Right renal pelvis (tissue), 4 donors: Measurements from ENCODE around the gene GPX2. TPM values are rescaled to one million over a fixed set of nuclear protein-coding genes. Genes with fewer than 3 reads are reported as not detected.

ENCODE experiments used
- DNase-seq, 4 donors: peaks; one replicate each; pipeline ENCODE4 v3.0.0-alpha.2; 2013; ENCODE audit warnings: low read depth in 4 of 4, low spot score in 3 of 4, missing footprints in 1 of 4
- polyA plus RNA-seq, 4 donors: library from polyadenylated mRNA; unstranded; fragments of 120-200 nt; gene quantifications; one replicate each; pipeline ENCODE4 v1.2.1, GENCODE V29; 2013; ENCODE audit not compliant: insufficient read length in 4 of 4

Gene GPX2
- polyA plus RNA-seq, 4 donors: 0.55 to 2.5 (median 1.1) TPM

- DNase-seq: no peak
Observed at GRCh38 chr14:64943556-64943955, 1.0 kb upstream of the GPX2 start.

DNA sequence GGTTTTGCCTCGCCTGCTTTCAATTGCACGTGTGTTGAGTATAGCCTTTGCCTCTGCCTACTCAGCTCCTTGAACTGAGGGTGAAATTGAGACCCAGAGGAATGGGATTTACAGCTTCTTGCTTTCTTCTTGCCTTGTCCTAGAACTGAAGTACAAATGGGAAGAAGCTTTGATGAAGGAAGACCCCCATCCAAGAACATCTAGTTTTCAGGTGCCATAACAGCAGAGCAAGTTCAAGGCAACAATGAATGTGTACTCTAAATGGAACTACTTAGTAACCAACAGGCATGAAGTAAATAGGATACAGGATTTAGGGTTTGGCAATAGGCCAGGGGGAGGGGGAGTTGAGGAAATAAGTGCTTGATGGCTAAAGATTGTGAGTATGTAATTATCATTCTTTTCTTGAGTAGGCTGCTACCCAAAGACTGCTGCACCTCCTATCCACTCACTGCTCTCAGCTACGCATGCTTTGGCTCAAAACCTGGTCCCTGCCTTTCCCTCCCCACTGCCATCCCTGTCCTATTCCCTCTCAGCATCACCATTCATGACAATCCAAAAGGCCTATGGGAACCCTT, 2.1 kb downstream of the GPX2 start:
- DNase-seq: no peak

GRCh38 chr14:64939817-64940190, 2.7 kb downstream of the GPX2 start:
- DNase-seq: no peak

- DNase-seq: no peak
Observed at GRCh38 chr14:64938972-64939816, 3.4 kb downstream of the GPX2 start.

- DNase-seq: no peak
Observed at GRCh38 chr14:64937821-64938193, 4.7 kb downstream of the GPX2 start.

DNA sequence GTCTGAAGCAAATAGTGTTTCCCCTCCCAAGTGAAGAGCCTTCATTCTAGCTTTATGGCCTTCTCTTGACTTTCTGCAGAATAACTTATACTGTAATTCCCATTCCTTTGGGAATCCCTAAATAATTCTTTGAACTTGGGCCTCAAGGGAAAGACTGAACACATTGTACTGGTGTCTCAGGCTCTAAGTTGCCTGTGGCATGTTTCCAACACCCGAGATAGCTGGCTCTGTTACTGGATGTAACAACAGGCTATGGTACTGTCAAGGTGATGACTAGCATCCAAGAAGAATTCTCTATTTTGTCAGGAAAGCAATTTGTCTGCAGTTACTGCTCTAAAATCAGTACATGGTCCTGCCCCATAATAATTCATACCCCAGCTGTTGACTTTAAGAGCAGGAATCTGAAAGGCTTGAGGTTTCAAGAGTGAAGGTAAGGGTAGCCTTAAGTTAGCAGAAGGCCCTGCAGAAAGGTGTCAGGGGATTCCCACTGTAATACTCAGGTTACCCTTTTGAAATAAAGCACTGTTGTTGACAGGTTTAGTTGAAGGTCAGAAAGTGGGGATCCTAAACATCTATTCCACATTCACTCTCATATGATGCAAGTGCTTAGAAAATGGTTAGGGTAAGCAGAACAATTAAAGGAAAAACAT, 5.2 kb downstream of the GPX2 start:
- no peak for DNase-seq

GRCh38 chr14:64935508-64935907, 7.0 kb downstream of the GPX2 start:
- DNase-seq: no peak

DNA sequence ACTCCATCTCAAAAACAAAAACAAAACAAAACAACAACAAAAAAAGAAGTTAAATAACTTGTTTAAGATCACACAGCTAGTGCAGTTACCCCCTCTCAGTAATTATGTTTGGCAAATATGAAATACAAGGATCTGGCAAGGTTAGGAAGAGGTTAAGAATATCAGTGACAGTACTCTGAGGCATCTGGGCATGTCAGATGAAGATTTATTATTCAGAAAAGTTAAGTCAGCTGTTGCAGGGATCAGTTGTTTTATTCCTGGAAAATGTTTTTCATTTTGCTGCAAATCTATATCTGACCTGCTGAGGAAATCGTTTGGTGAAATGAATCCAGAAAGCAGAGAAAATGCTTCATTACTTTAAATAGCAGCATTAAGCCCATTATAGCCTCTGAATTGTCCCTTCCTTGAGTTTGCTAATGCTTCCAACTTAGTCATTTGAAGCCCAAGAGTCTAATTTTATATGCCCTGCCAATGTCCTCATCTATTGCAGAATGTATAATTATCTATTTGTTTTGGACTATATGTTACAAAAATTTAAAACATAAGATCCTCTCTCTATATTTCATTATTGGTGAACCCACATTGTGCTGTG, 8.1 kb downstream of the GPX2 start:
- no peak for DNase-seq

DNA sequence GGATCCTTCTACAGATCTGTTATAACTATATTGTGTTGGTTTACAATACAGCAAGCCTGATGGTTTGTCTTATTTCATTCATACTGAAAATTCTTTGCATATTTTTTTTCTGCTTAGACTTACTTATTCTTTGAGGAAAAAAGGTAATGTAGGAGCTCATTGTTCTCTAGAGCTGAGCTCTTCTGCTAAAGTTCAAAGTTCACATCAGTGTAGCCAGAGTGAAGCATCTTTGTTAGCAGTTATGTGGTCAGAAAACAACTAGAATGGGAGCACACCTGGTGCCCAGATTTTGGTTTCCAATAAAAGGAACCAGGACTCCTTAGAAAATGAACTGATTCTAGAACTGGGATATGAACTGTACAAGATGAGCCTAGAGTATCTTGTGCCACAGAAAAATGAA, 10.3 kb downstream of the GPX2 start:
- DNase-seq: no peak

DNA sequence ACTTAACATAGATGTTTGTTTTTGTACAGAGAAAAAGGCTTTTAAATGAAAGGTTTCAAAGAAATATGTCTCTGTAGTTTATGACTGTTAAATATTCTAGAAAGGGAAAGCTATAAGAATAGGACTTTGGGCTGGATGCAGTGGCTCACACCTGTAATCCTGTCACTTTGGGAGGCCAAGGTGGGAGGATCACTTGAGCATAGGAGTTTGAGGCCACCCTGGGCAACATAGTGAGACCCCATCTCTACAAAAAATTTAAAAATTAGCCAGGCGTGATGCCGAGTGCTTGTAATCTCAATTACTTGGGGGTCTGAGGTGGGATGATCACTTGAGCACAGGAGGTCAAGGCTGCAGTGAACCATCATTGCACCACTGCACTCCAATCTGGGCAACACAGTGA, 11.4 kb downstream of the GPX2 start:
- no peak for DNase-seq

DNA sequence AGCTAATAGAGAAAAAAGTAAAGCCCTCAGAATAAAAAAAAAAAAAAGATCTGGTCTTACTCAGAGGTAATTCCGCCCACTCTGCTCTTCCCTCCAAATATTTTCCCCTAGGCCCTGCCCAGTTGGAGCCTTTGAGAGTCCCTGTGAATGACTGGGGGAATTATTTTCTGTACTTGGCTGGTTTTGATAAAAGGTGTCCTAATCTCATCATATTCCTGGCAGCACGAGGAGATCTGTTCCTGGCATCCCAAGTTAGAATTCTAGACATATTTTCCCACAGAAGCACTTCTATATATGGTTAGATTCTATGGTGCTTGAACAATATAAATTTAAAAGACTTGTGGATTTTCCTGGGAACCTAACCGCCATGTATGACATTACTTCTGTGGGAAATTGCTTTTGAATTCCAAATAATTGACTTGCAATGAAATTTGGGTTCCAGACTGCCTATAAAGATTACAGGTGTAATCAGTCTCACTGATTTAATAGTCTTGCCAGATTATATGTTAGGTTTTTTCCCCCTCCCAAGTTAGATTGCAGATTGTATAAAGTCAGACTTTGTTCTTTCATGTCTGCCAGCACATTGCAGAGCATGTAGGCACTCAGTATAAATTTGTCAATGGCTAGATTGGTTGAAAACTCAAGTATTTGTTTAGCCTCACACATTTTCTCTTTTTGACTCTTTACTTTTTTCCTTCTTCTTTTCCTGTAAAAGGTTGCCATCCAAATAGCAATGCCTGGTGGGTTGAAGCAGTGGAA, 12.3 kb downstream of the GPX2 start:
- DNase-seq: no peak

DNA sequence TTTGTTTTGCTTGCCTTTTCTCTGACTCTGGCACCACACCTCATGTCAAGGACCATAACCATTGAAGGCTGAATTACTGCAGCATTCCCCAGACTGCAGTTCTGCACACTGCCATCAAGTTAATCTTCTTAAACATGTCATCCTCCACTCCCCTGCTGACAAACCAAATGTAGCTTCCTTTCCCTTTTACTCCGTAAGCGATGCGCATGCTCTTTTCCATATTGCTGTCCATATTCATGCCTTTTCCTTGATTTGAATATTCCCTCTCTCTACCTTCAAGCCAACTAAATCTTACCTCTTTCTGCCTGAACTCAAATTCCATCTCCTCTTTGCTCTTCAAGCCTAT, 13.6 kb downstream of the GPX2 start:
- no peak for DNase-seq

DNA sequence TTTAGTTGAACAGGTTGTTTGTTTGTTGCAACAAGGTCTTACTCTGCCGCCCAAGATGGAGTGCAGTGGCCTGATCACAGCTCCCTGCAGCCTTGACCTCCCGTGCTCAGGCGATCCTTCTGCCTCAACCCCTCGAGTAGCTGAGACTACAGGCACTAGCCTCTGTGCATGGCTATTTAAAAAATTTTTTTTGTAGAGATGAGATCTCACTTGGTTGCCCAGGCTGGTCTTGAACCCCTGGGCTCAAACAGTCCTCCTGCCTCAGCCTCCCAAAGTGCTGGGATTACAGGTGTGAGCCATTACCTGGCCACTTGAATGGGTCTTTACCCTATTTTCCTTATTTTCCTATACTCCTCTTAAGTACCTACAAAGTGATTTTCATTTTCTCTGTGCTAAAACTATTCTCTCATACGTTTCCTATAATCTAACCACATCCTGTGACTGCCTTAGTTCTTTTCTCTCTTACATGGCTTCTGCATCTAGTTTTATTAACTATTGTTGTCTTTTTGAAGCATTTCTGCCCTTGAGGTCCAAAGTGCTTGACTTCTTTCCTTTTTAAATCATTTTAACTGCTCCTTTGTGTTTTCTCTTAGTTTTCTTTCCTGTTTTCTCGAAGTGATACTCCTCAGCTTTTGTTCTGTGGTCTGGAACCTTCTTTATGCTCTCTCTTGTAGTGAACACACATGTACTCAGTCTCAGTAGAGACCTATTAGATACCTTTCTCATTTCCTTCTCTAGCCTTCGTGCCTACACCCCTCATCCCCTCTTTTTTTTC, 14.1 kb downstream of the GPX2 start:
- no peak for DNase-seq

DNA sequence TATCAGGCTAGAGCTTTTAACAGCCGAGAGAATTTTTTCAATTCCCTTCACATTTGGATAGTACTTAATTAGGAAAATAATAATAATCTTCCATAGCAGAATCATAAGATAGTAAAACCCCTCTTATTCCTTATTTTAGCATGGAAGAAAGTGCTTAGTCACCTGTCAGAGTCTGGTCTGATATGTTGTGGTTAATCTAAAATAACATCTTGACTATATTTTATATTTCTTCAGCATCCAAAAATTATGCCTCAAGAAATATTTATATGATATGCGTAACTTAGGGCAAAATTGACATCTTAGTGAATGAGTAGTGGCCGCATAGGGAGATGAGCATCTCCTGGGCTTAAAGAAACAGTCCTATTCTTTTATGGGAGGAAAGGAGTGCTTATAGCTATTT, 15.5 kb downstream of the GPX2 start:
- DNase-seq: no peak

- no peak for DNase-seq
Observed at GRCh38 chr14:64926398-64926995, 16.0 kb downstream of the GPX2 start.

DNA sequence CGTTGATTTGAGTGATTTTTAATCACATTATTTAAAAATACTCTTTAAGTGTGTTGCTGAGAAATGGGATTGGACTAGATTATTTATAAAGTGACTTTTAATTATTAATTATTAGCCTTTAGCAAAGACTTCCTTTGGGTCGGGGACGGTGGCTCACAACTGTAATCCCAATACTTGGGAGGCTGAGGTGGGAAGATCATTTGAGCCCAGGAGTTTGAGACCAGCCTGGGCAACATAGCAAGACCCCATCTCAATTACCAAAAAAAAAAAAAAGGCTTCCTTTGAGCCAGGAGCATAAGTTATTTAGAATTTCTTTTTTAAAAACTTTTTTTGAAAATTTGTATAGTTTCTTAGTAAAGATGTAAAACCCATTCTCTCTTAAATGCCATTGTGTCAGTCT, 19.5 kb downstream of the GPX2 start:
- DNase-seq: no peak

DNA sequence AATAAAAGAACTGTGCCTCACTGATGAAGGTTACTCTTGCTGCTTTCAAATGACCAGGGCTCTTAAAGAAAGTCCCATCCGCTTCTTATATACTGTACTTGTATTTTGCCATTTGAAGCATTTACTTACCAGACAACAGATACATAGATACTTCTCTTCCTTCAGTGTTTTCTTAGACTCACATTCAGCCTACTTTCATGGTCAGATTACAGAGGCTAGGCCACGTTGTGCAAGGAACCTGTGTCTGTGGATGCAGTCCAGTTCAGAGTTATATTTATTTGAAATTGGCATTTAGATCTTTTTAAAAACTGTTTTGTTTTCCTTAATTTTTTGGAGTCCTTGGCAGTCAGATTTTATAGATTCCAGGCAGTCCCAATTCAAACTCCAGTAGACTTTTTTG, 22.1 kb downstream of the GPX2 start:
- DNase-seq: no peak

- no peak for DNase-seq
Observed at GRCh38 chr14:64919618-64920017, 22.9 kb downstream of the GPX2 start.

GRCh38 chr14:64919215-64919614, 23.3 kb downstream of the GPX2 start:
- no peak for DNase-seq

GRCh38 chr14:64918216-64918615, 24.3 kb downstream of the GPX2 start:
- DNase-seq: no peak
